Astrocyte of the spinal cord (primary cell): Measurements from ENCODE around the gene MGAT3.
"Not testable (repeated sequence)": the region's sequence is repeated elsewhere in the genome, so short reads cannot be mapped to it uniquely, and the experiment has no call there.

Experiments used
- DNase-seq: peaks from one replicate; pipeline ENCODE4 v3.0.0; 2011; ENCODE audit warnings: low read depth, low spot score
- H3K4me3 ChIP-seq: 2 replicates; pipeline ENCODE4 v1.5.1; 2011; ENCODE audit warnings: low read depth, mild to moderate bottlenecking, low read length, moderate library complexity
- in situ Hi-C: cut with HindIII; loops from 2 replicates; pipeline ENCODE4 v1.10.0; 2017; ENCODE audit warnings: low sequenced_read_pairs
- TF ChIP-seq, protein P1 (sequence below): IDR thresholded peaks from 2 replicates; pipeline ENCODE4 v1.5.1; 2012; ENCODE audit warnings: low read depth, mild to moderate bottlenecking, low read length, inconsistent platforms

Gene MGAT3

DNA sequence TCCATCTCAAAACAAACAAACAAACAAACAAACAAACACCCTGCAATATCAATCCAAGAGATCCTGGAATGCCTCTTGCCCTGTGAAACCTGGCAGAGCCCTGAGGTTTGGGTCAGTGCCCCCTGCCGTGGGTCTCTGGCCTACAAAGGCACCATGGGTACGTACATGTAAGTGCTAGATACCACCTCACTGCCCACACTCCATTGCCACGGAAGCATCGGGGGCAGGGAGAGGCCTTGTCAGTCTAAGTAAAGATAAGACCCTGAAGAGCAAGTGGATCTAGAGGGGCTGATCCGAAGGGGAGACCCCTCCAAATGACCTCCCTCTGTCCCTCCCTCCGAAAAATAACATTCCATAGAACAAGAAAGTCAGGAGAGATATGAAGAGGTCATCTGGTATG, 43.3 kb downstream of the MGAT3 start:
- in situ Hi-C loops, result no loop called here
- no peak overlapping the region for H3K4me3 ChIP-seq
- TF ChIP-seq, protein P1, sequence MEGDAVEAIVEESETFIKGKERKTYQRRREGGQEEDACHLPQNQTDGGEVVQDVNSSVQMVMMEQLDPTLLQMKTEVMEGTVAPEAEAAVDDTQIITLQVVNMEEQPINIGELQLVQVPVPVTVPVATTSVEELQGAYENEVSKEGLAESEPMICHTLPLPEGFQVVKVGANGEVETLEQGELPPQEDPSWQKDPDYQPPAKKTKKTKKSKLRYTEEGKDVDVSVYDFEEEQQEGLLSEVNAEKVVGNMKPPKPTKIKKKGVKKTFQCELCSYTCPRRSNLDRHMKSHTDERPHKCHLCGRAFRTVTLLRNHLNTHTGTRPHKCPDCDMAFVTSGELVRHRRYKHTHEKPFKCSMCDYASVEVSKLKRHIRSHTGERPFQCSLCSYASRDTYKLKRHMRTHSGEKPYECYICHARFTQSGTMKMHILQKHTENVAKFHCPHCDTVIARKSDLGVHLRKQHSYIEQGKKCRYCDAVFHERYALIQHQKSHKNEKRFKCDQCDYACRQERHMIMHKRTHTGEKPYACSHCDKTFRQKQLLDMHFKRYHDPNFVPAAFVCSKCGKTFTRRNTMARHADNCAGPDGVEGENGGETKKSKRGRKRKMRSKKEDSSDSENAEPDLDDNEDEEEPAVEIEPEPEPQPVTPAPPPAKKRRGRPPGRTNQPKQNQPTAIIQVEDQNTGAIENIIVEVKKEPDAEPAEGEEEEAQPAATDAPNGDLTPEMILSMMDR, result no peak
- no peak for DNase-seq

DNA sequence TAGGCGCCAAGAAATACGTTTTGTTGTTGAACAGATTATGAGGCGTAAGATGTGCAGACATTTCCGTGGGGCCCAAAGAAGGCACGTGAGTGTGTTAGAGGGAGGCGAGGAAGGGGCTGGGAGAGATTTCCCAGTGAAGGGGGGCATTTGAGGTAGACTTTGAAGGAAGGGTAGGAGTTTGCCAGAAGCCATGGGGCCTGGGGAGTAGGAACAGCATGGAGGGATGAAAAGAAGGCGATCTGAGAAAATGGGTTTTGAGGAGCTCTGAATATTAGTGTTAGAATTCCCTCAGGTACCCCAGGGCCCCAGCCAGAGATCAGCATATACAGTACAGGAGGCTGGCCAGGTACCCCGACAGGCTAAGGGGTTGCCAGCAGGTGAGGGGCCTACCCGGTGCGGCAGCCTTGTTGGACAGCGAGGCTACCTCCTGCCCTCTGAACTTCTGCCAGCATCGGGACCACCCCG, 44.9 kb downstream of the MGAT3 start:
- H3K4me3 ChIP-seq, result peak overlapping the region; percentile 86
- in situ Hi-C loops, result no loop called here
- TF ChIP-seq, protein P1, result no peak
- DNase-seq, result no peak

DNA sequence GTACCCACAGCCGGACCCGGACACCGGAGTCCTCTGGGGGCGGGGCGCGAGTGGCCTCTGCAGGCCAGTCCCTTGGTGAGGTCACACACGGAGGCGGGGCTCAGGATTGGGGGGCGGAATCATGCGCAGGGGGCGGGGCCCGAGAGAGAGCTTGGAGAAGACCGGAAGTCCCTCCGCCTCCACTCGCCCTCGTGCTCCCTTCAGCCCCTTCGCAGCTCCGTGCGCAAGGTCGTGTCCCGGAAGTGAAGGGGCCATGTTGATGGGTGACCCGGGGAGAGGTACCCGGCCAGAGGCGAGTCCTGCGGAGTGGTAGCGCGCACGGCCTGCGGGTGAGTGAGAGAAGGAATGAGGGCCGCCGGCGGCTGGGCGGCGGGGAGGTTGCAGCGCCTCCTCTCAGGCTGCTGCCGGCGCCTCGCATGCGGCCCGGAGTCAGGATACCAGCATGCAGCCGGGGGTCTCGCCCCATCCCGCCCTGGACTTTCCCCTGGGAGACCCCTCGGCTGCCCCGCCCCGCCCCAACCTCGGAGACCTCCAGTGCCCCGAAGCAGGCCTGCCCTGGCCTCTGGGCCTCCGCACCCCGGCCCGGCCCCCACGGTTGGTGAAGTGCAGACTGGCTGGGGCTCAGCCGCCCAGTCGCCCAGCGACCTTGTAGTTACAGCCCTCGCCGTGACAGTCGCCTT, 45.4 kb downstream of the MGAT3 start, which contains the start of gene MIEF1:
Gene MIEF1 (plus strand): TSS at position 182 of the 680 bp plus-strand sequence. CDS start 9,005 bp downstream, outside the sequence.
- H3K4me3 ChIP-seq, result peak within 1 kb of the TSS; percentile 86
- TF ChIP-seq, protein P1, result peak; percentile 8
- in situ Hi-C loops, result no loop called here
- DNase-seq, result peak; percentile 95

DNA sequence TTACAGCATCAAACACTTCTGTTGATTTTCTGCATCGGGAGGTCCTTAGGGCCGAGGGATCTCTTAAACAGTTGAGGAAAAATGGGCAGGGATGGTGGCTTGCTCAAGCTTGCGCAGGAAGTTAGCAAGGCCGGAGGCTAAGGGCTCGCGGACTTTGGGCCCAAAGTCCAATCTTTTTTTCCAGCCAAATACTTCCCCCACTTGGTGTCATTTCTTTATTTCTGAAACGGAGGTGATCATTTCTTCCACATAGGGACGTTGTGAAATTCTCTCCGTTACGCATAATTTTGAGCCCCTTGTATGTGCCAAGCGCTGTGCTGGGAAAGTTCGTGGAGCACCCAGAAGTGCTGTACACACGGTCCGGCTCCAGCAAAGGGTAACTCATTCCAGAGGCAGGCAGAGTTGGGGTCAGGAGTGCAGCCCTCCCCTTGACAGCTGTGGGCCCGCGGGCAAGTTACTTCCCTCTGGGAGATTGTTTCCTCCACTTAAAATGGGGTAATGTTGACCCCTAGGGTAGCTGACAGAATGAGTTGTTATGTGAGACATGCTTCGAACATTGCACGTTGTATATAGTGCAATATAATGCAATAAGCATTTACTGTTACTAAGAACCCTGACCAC, 46.1 kb downstream of the MGAT3 start:
- in situ Hi-C loops, result no loop called here
- H3K4me3 ChIP-seq, result peak overlapping the region; percentile 86

DNA sequence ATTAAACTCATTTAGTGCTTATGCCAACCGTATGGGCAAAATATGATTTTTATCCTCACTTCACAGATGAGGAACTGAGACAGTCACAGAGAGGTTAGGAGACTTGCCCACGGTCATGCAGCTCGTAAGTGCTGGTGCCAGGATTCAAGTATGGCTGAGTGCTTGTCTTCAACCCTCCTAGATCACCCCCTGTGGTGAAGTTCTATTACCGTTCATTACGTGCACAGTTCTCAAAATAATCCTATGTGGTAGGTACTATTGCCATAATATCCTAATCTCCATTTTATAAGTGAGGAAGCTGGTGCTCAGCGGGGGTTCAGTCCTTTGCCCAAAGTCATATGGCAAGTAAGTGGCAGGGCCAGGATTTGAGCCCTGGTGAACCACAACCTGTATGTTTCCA, 46.8 kb downstream of the MGAT3 start:
- in situ Hi-C loops, result no loop called here
- H3K4me3 ChIP-seq, result peak overlapping the region; percentile 86
- DNase-seq, result no peak
- TF ChIP-seq, protein P1, result no peak

More for the DNA sequence above, 46.1 kb downstream of the MGAT3 start:
- TF ChIP-seq, protein P1, result no peak
- no peak for DNase-seq

DNA sequence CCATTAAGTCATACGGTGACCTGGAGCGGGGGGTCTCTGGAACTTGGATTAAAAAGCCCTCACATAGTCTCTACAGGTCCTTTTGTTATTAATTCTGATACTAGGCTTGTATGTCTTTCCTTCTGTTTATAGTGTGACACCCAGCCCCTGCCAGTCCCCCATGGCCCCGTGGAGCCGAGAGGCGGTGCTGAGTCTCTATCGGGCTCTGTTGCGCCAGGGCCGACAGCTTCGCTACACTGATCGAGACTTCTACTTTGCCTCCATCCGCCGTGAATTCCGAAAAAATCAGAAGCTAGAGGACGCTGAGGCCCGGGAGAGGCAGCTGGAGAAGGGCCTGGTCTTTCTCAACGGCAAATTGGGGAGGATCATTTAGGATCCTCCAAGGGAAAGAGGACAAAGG, 47.3 kb downstream of the MGAT3 start:
- no peak overlapping the region for H3K4me3 ChIP-seq
- no peak for DNase-seq
- TF ChIP-seq, protein P1, result no peak
- in situ Hi-C loops, result no loop called here

DNA sequence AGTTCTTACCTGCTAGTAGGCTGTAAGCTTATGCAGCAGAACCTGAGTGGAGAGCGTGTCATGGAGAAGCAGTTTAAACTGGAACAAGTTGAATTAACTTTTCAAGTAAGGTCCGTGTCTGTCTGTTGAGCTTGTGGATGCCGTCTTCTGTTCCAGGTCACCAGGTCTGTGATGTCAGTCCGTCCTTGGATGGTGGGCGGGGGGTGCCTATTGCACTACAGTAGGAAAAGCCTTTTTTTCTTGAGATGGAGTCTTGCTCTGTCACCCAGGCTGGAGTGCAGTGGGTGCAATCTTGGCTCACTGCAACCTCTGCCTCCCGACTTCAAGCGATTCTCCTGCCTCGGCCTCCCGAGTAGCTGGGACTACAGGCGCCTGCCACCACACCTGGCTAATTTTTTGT, 50.2 kb downstream of the MGAT3 start:
- H3K4me3 ChIP-seq, DNase-seq, in situ Hi-C loops: not testable (repeated sequence)
